COLO668 (cell line): ENCODE data around the gene NEDD4L.

ENCODE experiments used
- DNase-seq: peaks from one replicate; lab custom pipeline; 2025; ENCODE audit not compliant: unreplicated experiment; lab: John Stamatoyannopoulos, UW

The NEDD4L gene

GRCh38 chr18:58114766-58115165 lies 70.7 kb downstream of the NEDD4L start:
- DNase-seq = no peak

GRCh38 chr18:58116818-58117217 lies 72.8 kb downstream of the NEDD4L start:
- no peak for DNase-seq

- DNase-seq = peak; percentile 42
These were observed 73.9 kb downstream of the NEDD4L start for GRCh38 chr18:58117786-58118403.

GRCh38 chr18:58118536-58118935 lies 74.5 kb downstream of the NEDD4L start:
- no peak for DNase-seq

- no peak for DNase-seq
These were observed 75.8 kb downstream of the NEDD4L start for GRCh38 chr18:58119819-58120218.

- no peak for DNase-seq
These were observed 80.4 kb downstream of the NEDD4L start for GRCh38 chr18:58124475-58124874.

GRCh38 chr18:58125183-58125582 lies 81.2 kb downstream of the NEDD4L start:
- no peak for DNase-seq

GRCh38 chr18:58125756-58126155 lies 81.7 kb downstream of the NEDD4L start:
- DNase-seq = no peak

GRCh38 chr18:58128381-58129374 lies 84.7 kb downstream of the NEDD4L start:
- DNase-seq = peak; percentile 60

- no peak for DNase-seq
These were observed 88.7 kb downstream of the NEDD4L start for GRCh38 chr18:58132595-58133261.

- no peak for DNase-seq
These were observed 91.2 kb downstream of the NEDD4L start for GRCh38 chr18:58135183-58135641.

- peak; percentile 57 for DNase-seq
These were observed 91.8 kb downstream of the NEDD4L start for GRCh38 chr18:58135701-58136331.

GRCh38 chr18:58136879-58137278 lies 92.9 kb downstream of the NEDD4L start:
- no peak for DNase-seq

GRCh38 chr18:58139459-58140386 lies 95.7 kb downstream of the NEDD4L start:
- no peak for DNase-seq

GRCh38 chr18:58140387-58141325 lies 96.6 kb downstream of the NEDD4L start:
- no peak for DNase-seq

- no peak for DNase-seq
These were observed 99.4 kb downstream of the NEDD4L start for GRCh38 chr18:58143386-58143785.

- no peak for DNase-seq
These were observed 100.1 kb downstream of the NEDD4L start for GRCh38 chr18:58144106-58144505.

GRCh38 chr18:58144671-58145285 lies 100.8 kb downstream of the NEDD4L start:
- peak; percentile 85 for DNase-seq
